Measurements from ENCODE around the gene TTC34.

DNA sequence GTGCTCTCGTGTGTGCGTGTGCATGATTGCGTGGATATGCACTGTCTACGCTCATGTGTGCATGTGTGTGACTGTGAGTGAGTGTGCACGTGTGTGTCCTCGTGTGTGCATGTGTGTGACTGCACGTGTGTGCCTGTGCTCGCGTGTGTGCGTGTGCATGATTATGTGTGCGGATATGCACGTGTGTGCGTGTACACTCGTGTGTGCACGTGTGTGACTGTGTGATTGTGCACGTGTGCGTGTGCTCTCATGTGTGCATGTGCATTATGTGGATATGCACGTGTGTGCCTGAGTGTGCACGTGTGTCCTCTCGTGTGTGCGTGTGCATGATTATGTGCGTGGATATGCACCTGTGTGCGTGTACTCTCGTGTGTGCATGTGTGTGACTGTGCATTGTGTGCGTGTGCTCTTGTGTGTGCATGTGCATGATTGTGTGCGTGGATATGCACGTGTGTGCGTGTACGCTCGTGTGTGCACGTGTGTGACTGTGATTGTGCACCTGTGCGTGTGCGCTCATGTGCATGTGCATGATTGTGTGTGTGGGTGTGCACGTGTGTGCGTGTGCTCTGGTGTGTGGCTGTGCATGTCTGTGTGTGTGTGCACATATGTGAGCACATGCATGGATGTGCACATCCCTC lies 170.9 kb downstream of the TTC34 start:
- no peak for TF ChIP-seq CTCF (IDR thresholded peaks at IDR 0.05)
- no peak for TF ChIP-seq EP300 (IDR thresholded peaks at IDR 0.05; ENCODE audit: low read depth)
- no peak for TF ChIP-seq POLR2A (IDR thresholded peaks at IDR 0.05)
- TF ChIP-seq POLR2AphosphoS5 (IDR thresholded peaks at IDR 0.05) = no peak
